ENCODE results near the gene NTSR2. TPM values are rescaled to one million over a fixed set of nuclear protein-coding genes. Genes with fewer than 3 reads are reported as not detected.

NTSR2 gene
- total RNA-seq, 1 experiment from 2014 or later: not detected

DNA sequence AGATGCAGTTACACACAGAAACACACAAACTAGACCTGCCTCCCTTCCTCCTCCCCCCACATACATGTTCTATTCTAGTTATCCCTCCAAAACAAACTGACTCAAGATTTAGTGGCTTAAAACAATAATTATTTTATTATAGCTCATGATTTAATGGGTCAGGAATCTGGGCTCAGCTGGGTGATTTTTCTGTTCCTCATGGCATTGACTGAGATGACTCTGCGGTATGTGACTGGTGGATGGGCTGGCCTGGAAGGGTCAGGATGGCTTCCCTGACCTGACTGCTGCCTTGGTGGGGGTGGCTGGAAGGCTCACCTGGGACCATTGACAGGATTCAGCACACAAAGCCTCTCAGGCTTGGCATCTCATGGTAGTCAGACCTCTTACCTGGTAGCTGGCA lies 33.7 kb upstream of the NTSR2 start:
- H3K4me3 Mint-ChIP-seq (ENCODE audit: low read depth, unreplicated experiment): no peak overlapping the region
- H3K27ac Mint-ChIP-seq (ENCODE audit: unreplicated experiment): no peak overlapping the region
- intact Hi-C loops (cut with micrococcal nuclease; ENCODE audit: unreplicated experiment): no loop called here
- no TSS peak for BruUV-seq (replicated peaks)
- no peak for DNase-seq
- H3K27me3 Mint-ChIP-seq (ENCODE audit: unreplicated experiment): no peaks in the 10 kb centered on the region
- TF ChIP-seq, protein P1, sequence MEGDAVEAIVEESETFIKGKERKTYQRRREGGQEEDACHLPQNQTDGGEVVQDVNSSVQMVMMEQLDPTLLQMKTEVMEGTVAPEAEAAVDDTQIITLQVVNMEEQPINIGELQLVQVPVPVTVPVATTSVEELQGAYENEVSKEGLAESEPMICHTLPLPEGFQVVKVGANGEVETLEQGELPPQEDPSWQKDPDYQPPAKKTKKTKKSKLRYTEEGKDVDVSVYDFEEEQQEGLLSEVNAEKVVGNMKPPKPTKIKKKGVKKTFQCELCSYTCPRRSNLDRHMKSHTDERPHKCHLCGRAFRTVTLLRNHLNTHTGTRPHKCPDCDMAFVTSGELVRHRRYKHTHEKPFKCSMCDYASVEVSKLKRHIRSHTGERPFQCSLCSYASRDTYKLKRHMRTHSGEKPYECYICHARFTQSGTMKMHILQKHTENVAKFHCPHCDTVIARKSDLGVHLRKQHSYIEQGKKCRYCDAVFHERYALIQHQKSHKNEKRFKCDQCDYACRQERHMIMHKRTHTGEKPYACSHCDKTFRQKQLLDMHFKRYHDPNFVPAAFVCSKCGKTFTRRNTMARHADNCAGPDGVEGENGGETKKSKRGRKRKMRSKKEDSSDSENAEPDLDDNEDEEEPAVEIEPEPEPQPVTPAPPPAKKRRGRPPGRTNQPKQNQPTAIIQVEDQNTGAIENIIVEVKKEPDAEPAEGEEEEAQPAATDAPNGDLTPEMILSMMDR (IDR thresholded peaks at IDR 0.05; ENCODE audit: unreplicated experiment): no peak
- CTCF ChIA-PET: interaction anchor here (0.8 kb wide), 1 partner anchor 18 kb away, joined by 3 read pairs; no protein-coding TSS in a partner anchor
- H3K9me3 Mint-ChIP-seq (ENCODE audit: low read depth, unreplicated experiment): peaks cover 8% of the 10 kb centered on the region
- H3K36me3 Mint-ChIP-seq (ENCODE audit: insufficient read depth, unreplicated experiment): no peaks in the 10 kb centered on the region
- H3K4me1 Mint-ChIP-seq (ENCODE audit: low read depth, unreplicated experiment): peaks cover 19% of the 10 kb centered on the region

DNA sequence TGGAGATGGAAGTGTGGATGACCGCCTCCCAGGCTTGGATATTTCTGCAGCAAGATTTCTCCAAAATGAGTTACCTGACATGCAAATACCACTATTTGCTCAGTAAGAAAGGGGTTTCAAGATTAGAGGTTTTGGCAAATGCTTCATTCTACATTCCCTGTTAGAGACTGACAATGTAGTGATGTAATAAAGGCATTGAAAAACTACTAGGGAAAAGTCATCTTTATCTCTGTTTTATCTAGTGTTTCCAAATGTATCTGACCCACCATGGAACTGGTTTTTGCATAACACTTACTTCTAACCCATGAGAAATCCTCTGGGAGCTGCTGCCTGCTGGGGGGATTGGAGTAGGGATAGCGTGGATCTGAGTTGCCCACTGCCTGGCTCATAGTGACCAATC lies 33.0 kb upstream of the NTSR2 start:
- no TSS peak for BruUV-seq (replicated peaks)
- Mint-ChIP-seq H3K36me3 (ENCODE audit: insufficient read depth, unreplicated experiment) (no peaks in the 10 kb centered on the region), H3K27me3 (ENCODE audit: unreplicated experiment) (no peaks in the 10 kb centered on the region), H3K4me3 (ENCODE audit: low read depth, unreplicated experiment) (no peak overlapping the region), H3K27ac (ENCODE audit: unreplicated experiment) (no peak overlapping the region), H3K4me1 (ENCODE audit: low read depth, unreplicated experiment) (peaks cover 19% of the 10 kb centered on the region), H3K9me3 (ENCODE audit: low read depth, unreplicated experiment) (peaks cover 8% of the 10 kb centered on the region)
- TF ChIP-seq, protein P1 (IDR thresholded peaks at IDR 0.05; ENCODE audit: unreplicated experiment): no peak
- intact Hi-C loops (cut with micrococcal nuclease; ENCODE audit: unreplicated experiment): no loop called here
- CTCF ChIA-PET: interaction anchor here (0.8 kb wide), 1 partner anchor 19 kb away, joined by 3 read pairs; no protein-coding TSS in a partner anchor
- no peak for DNase-seq

DNA sequence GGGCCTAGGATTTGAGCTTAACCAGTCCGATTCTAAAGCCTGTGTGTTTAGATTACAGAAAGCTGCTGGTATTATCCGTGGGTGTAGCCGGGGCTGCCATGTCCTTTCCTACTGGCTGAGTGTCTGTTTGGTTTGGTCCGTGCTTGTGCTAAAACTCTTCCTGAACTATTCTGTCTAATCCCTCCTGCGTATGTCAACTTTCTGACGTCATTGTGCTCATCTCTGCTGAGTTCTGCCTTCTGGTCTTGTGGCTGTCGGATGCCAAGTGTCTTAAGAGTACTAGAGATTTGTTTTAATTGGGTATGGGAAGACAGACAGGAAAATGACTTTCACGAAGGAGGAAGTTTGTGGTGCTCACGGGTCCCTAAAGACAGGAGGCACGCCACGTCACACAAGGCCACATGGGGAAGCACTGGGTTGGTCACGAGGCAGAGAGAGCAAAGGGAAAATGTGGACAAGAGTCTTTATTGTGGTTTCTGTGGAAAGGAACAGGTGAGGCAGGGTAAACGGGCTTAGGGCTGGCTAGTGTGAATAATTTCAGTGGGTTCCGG lies 31.8 kb upstream of the NTSR2 start:
- no peak overlapping the region for H3K4me3 Mint-ChIP-seq (ENCODE audit: low read depth, unreplicated experiment)
- H3K9me3 Mint-ChIP-seq (ENCODE audit: low read depth, unreplicated experiment): peaks cover 8% of the 10 kb centered on the region
- no TSS peak for BruUV-seq (replicated peaks)
- no peak for DNase-seq
- TF ChIP-seq, protein P1 (IDR thresholded peaks at IDR 0.05; ENCODE audit: unreplicated experiment): no peak
- H3K36me3 Mint-ChIP-seq (ENCODE audit: insufficient read depth, unreplicated experiment): no peaks in the 10 kb centered on the region
- CTCF ChIA-PET: no interaction called here
- H3K4me1 Mint-ChIP-seq (ENCODE audit: low read depth, unreplicated experiment): peaks cover 21% of the 10 kb centered on the region
- no peak overlapping the region for H3K27ac Mint-ChIP-seq (ENCODE audit: unreplicated experiment)
- intact Hi-C loops (cut with micrococcal nuclease; ENCODE audit: unreplicated experiment): no loop called here
- H3K27me3 Mint-ChIP-seq (ENCODE audit: unreplicated experiment): no peaks in the 10 kb centered on the region

DNA sequence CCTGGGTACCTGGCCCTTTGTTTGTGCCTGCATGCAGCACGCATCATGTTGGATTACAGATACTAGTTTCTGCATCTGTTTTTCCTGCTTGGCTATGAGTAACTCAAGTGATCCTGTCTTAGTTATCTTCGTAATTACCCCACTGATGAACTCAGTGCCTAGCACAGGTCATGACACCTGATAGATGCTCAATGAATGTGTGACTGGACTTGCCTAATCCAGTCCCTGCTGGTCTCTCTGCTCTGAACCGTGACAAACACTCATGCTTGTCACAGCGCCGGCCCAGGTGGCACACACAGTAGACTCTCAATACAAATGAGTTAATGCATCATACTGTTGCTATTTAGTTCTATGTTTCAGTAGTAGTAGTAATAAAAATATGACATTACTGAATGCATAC lies 31.2 kb upstream of the NTSR2 start:
- no peak overlapping the region for H3K4me3 Mint-ChIP-seq (ENCODE audit: low read depth, unreplicated experiment)
- BruUV-seq (replicated peaks): no TSS peak
- CTCF ChIA-PET: no interaction called here
- DNase-seq: no peak
- peaks cover 6% of the 10 kb centered on the region for H3K9me3 Mint-ChIP-seq (ENCODE audit: low read depth, unreplicated experiment)
- H3K4me1 Mint-ChIP-seq (ENCODE audit: low read depth, unreplicated experiment): peaks cover 24% of the 10 kb centered on the region
- intact Hi-C loops (cut with micrococcal nuclease; ENCODE audit: unreplicated experiment): no loop called here
- TF ChIP-seq, protein P1 (IDR thresholded peaks at IDR 0.05; ENCODE audit: unreplicated experiment): no peak
- H3K36me3 Mint-ChIP-seq (ENCODE audit: insufficient read depth, unreplicated experiment): no peaks in the 10 kb centered on the region
- H3K27ac Mint-ChIP-seq (ENCODE audit: unreplicated experiment): no peak overlapping the region
- H3K27me3 Mint-ChIP-seq (ENCODE audit: unreplicated experiment): no peaks in the 10 kb centered on the region
